Calu3 (cell line): Measurements from ENCODE around the gene KIRREL3. TPM values are rescaled to one million over a fixed set of nuclear protein-coding genes. Genes with fewer than 3 reads are reported as not detected.

ENCODE experiments used
- BruUV-seq: library from RNA; stranded (reverse); fragments of 400-500 nt; replicated peaks from 2 replicates; lab custom pipeline; 2021; lab: Mats Ljungman, UMichigan
- CTCF ChIA-PET: fragments of 300-600 bp; sonication (Branson Sonifier 250); formaldehyde crosslinking; loops from one replicate; lab custom pipeline; 2022; ENCODE audit warnings: antibody characterized with exemption; lab: Charles Lee
- DNase-seq: peaks from one replicate; pipeline ENCODE4 v3.0.0; 2022
- H3K27ac Mint-ChIP-seq: one replicate; pipeline ENCODE4 v1.8.0; 2022; ENCODE audit warnings: mixed read lengths; ENCODE audit not compliant: unreplicated experiment
- H3K27me3 Mint-ChIP-seq: one replicate; pipeline ENCODE4 v1.8.0; 2022; ENCODE audit warnings: mixed read lengths; ENCODE audit not compliant: unreplicated experiment
- H3K36me3 Mint-ChIP-seq: one replicate; pipeline ENCODE4 v1.8.0; 2022; ENCODE audit warnings: mild to moderate bottlenecking, moderate library complexity, mixed read lengths; ENCODE audit not compliant: insufficient read depth, unreplicated experiment
- H3K4me1 Mint-ChIP-seq: one replicate; pipeline ENCODE4 v1.8.0; 2022; ENCODE audit warnings: mild to moderate bottlenecking, low read depth, mixed read lengths; ENCODE audit not compliant: unreplicated experiment
- H3K4me3 Mint-ChIP-seq: one replicate; pipeline ENCODE4 v1.8.0; 2022; ENCODE audit warnings: mild to moderate bottlenecking, low read depth, moderate library complexity, mixed read lengths; ENCODE audit not compliant: unreplicated experiment
- H3K9me3 Mint-ChIP-seq: one replicate; pipeline ENCODE4 v1.8.0; 2022; ENCODE audit warnings: low read depth, mixed read lengths; ENCODE audit not compliant: unreplicated experiment
- CTCF ChIP-seq: fragments of 200-600 bp; IDR thresholded peaks from one replicate; pipeline ENCODE4 v1.8.0; 2022; ENCODE audit warnings: antibody characterized with exemption; ENCODE audit not compliant: unreplicated experiment
- intact Hi-C: fragments of 100-400 bp; cut with micrococcal nuclease; formaldehyde crosslinking; loops from one replicate; pipeline ENCODE4 v1.10.0; 2022; ENCODE audit not compliant: unreplicated experiment
- total RNA-seq: library from RNA; stranded (reverse); gene quantifications from 2 replicates; pipeline ENCODE4 v1.2.3, GENCODE V29; 2022

Gene KIRREL3
- total RNA-seq, 1 experiment from 2014 or later = 0.26 TPM

GRCh38 chr11:126843096-126843495 lies 157.5 kb downstream of the KIRREL3 start:
- no peak for DNase-seq
- no TSS peak for BruUV-seq
- Mint-ChIP-seq H3K9me3 (no peaks in the 10 kb centered on the region), H3K27me3 (no peaks in the 10 kb centered on the region), H3K4me1 (no peaks in the 10 kb centered on the region), H3K4me3 (no peak overlapping the region), H3K27ac (no peak overlapping the region), H3K36me3 (no peaks in the 10 kb centered on the region)
- no peak for TF ChIP-seq CTCF
- CTCF ChIA-PET = no interaction called here
- intact Hi-C loops = no loop called here

- H3K27ac Mint-ChIP-seq = no peak overlapping the region
- no peak for TF ChIP-seq CTCF
- CTCF ChIA-PET = no interaction called here
- no peaks in the 10 kb centered on the region for H3K36me3 Mint-ChIP-seq
- no peak overlapping the region for H3K4me3 Mint-ChIP-seq
- no peaks in the 10 kb centered on the region for H3K9me3 Mint-ChIP-seq
- intact Hi-C loops = no loop called here
- BruUV-seq = no TSS peak
- H3K27me3 Mint-ChIP-seq = no peaks in the 10 kb centered on the region
- no peak for DNase-seq
- no peaks in the 10 kb centered on the region for H3K4me1 Mint-ChIP-seq
Observed at GRCh38 chr11:126841999-126842398, 158.6 kb downstream of the KIRREL3 start.

GRCh38 chr11:126840975-126841374 lies 159.6 kb downstream of the KIRREL3 start:
- CTCF ChIA-PET = no interaction called here
- Mint-ChIP-seq H3K27me3 (no peaks in the 10 kb centered on the region), H3K27ac (no peak overlapping the region), H3K4me1 (no peaks in the 10 kb centered on the region), H3K9me3 (no peaks in the 10 kb centered on the region), H3K4me3 (no peak overlapping the region), H3K36me3 (no peaks in the 10 kb centered on the region)
- TF ChIP-seq CTCF = no peak
- intact Hi-C loops = no loop called here
- DNase-seq = no peak
- BruUV-seq = no TSS peak

- no peaks in the 10 kb centered on the region for H3K9me3 Mint-ChIP-seq
- intact Hi-C loops = no loop called here
- no peaks in the 10 kb centered on the region for H3K36me3 Mint-ChIP-seq
- TF ChIP-seq CTCF = no peak
- no TSS peak for BruUV-seq
- no peaks in the 10 kb centered on the region for H3K27me3 Mint-ChIP-seq
- no peak for DNase-seq
- CTCF ChIA-PET = no interaction called here
- no peaks in the 10 kb centered on the region for H3K4me1 Mint-ChIP-seq
- H3K4me3 Mint-ChIP-seq = no peak overlapping the region
- no peak overlapping the region for H3K27ac Mint-ChIP-seq
Observed at GRCh38 chr11:126840201-126840886, 160.2 kb downstream of the KIRREL3 start.
